Right lobe of liver (tissue), 6 donors: ENCODE data around the gene MX2. TPM values are rescaled to one million over a fixed set of nuclear protein-coding genes. Genes with fewer than 3 reads are reported as not detected.

Experiments used
- ATAC-seq, 4 donors: fragments of 200-7000 bp; cut with Tn5 transposase; one replicate each; pipeline ENCODE4 v1.9.1; 2020; ENCODE audit warnings: mild to moderate bottlenecking in 4 of 4, moderate library complexity in 4 of 4
- DNase-seq, 3 donors: peaks; one replicate each; pipeline ENCODE4 v3.0.0-alpha.2; 2020
- H3K27ac ChIP-seq, 3 donors: fragments of 200-600 bp; one replicate each; pipeline ENCODE4 v1.8.0; 2022
- H3K27me3 ChIP-seq, 2 donors: fragments of 200-600 bp; one replicate each; pipeline ENCODE4 v1.8.0; 2022
- H3K36me3 ChIP-seq, 4 donors: fragments of 200-600 bp; sonication (generic) in 1 of 4; one replicate each; pipeline versions ENCODE4 v1.5.1 to v1.8.0; 2017 to 2022; ENCODE audit warnings: control low read depth in 1 of 4
- H3K4me1 ChIP-seq, 4 donors: fragments of 200-600 bp; sonication (generic) in 1 of 4; one replicate each; pipeline versions ENCODE4 v1.5.1 to v1.8.0; 2017 to 2022; ENCODE audit warnings: control low read depth in 1 of 4
- H3K4me3 ChIP-seq, 3 donors: fragments of 200-600 bp; one replicate each; pipeline ENCODE4 v1.8.0; 2022
- H3K9me3 ChIP-seq, 4 donors: fragments of 200-600 bp; sonication (generic) in 1 of 4; one replicate each; pipeline versions ENCODE4 v1.5.1 to v1.8.0; 2017 to 2022; ENCODE audit warnings: control low read depth in 1 of 4
- CTCF ChIP-seq, 4 donors: fragments of 200-600 bp in 3 of 4; fragments of 450-650 bp in 1 of 4; IDR thresholded peaks; one replicate each; pipeline versions ENCODE4 v1.5.1 to v1.8.0; 2016 to 2022; ENCODE audit warnings: antibody characterized with exemption in 4 of 4, mild to moderate bottlenecking in 2 of 4
- POLR2A ChIP-seq: fragments of 450-650 bp; IDR thresholded peaks from one replicate; pipeline ENCODE4 v1.6.1; 2017; ENCODE audit warnings: antibody characterized with exemption, mild to moderate bottlenecking
- WGBS: methylation state at CpG from one replicate; pipeline ENCODE4 v1.1.6; 2018; ENCODE audit warnings: low coverage, low lambda C conversion rate; ENCODE audit not compliant: insufficient coverage; ENCODE audit errors: missing lambda C conversion rate; 5-methylcytosine and 5-hydroxymethylcytosine counted together
- intact Hi-C, 2 donors: fragments of 100-400 bp; cut with DNase I; formaldehyde crosslinking; loops; one replicate each; pipeline versions ENCODE4 v1.11.2 to v1.14.1; 2022
- total RNA-seq, 6 experiments: library from RNA; depleted of rRNA in 2 of 6; stranded (reverse); fragments of >200 nt in 2 of 6; fragmentation: NEBNext Ultra II Directional in 3 of 6; extraction: Animal tissue kit (Norgen Biotek cat#: 25700) in 3 of 6; gene quantifications; one replicate each; pipeline versions ENCODE4 v1.1.0 to v1.2.4, GENCODE V29; 2016 to 2023
- donor health status: DM: no; HTN: yes; CAD: no.
- donor health status: DM: no; HTN: no; CAD: no.
- donor health status: DM: no; HTN: no; CAD: no.
- donor health status: DM: no; HTN: yes; CAD: no.
- donor health status: DM: no; HTN: yes; CAD: no.

Gene MX2
- total RNA-seq, 6 experiments from 2014 or later = 0.49 to 1.9 (median 1.5) TPM

DNA sequence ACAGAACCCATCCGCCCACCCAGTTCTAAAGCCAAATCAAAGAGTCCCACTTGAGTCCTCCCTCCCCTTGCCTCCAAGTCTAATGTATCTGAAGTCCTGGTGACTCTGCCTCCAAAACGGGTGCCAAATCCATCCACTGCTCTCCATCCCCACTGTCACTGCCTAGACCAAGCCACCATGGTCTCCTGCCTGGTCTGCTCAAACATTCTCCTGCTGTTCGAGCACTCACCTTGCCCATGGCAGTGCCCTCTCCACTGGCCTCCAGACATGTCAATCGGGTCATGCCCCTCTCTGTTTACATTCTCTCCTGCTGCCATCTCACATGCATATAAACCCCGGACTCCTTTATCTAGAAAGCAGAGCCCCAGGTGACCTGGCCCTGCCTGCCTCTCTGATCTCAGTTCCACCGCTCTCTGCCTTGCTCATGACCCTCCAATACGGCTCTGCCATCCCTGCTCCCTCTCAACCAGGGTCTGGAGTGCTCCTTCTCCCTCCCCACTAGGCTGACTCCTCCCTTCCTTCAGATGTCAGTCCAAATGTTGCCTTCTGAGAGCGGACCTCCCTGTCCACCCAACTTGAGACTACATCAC is 32.1 kb downstream of the MX2 start:
- intact Hi-C loops = no loop called here

GRCh38 chr21:41396558-41397075 is 34.8 kb downstream of the MX2 start:
- Histone ChIP-seq H3K36me3 (no peaks in the 10 kb centered on the region), H3K9me3 (no peaks in the 10 kb centered on the region), H3K4me1 (no peaks in the 10 kb centered on the region), H3K4me3 (no peak overlapping the region), H3K27me3 (no peaks in the 10 kb centered on the region), H3K27ac (no peak overlapping the region)
- TF ChIP-seq CTCF (IDR thresholded peaks at IDR 0.05) = no peak
- no peak for TF ChIP-seq POLR2A
- intact Hi-C loops = no loop called here
- ATAC-seq (peak; percentile 55 to 75 (median 70)), DNase-seq (peak in 1 of 3 donors; percentile 52)
- 34% methylated on average over 7 of the region's 7 CpGs for WGBS

More for the DNA sequence above, 32.1 kb downstream of the MX2 start:
- WGBS = 55% methylated on average over 8 of the region's 8 CpGs
- no peak for ATAC-seq
- TF ChIP-seq POLR2A (no peak), CTCF (IDR thresholded peaks at IDR 0.05) (no peak)
- no peak overlapping the region for H3K27ac ChIP-seq
- DNase-seq = no peak
- H3K36me3 ChIP-seq = no peaks in the 10 kb centered on the region
- H3K27me3 ChIP-seq = no peaks in the 10 kb centered on the region
- no peaks in the 10 kb centered on the region for H3K4me1 ChIP-seq
- H3K9me3 ChIP-seq = no peaks in the 10 kb centered on the region
- no peak overlapping the region for H3K4me3 ChIP-seq

- ATAC-seq (peak in 1 of 4 donors; percentile 20), DNase-seq (peak in 1 of 3 donors; percentile 18)
- no peaks in the 10 kb centered on the region for H3K36me3 ChIP-seq
Measured at GRCh38 chr21:41397471-41397891, 35.7 kb downstream of the MX2 start.

GRCh38 chr21:41398251-41398650 is 36.4 kb downstream of the MX2 start:
- Histone ChIP-seq H3K4me1 (no peaks in the 10 kb centered on the region), H3K36me3 (no peaks in the 10 kb centered on the region), H3K27me3 (no peaks in the 10 kb centered on the region), H3K9me3 (no peaks in the 10 kb centered on the region), H3K4me3 (no peak overlapping the region), H3K27ac (no peak overlapping the region)
- intact Hi-C loops = no loop called here
- DNase-seq (no peak), ATAC-seq (no peak)
- TF ChIP-seq POLR2A (no peak), CTCF (IDR thresholded peaks at IDR 0.05) (no peak)
- 58% methylated on average over 4 of the region's 4 CpGs for WGBS

More at GRCh38 chr21:41397471-41397891, 35.7 kb downstream of the MX2 start:
- Histone ChIP-seq H3K27me3 (no peaks in the 10 kb centered on the region), H3K4me3 (no peak overlapping the region), H3K9me3 (no peaks in the 10 kb centered on the region), H3K27ac (no peak overlapping the region), H3K4me1 (no peaks in the 10 kb centered on the region)
- WGBS = 84% methylated on average over 4 of the region's 7 CpGs
- intact Hi-C loops = no loop called here
- TF ChIP-seq POLR2A (no peak), CTCF (IDR thresholded peaks at IDR 0.05) (no peak)
